Mammary epithelial cell (primary cell): ENCODE results near the gene PARP8.

Source experiments
- CTCF ChIP-seq, 2 donors: IDR thresholded peaks in 1 of 2; conservative IDR thresholded peaks in 1 of 2; 2 replicates each; pipeline ENCODE4 v1.5.1; 2011 to 2012; ENCODE audit warnings: inconsistent platforms in 2 of 2, low read length in 2 of 2, mild to moderate bottlenecking in 2 of 2, control low read depth in 1 of 2, low read depth in 1 of 2; ENCODE audit not compliant: insufficient read depth in 1 of 2; ENCODE audit errors: extremely low read depth in 1 of 2
- EZH2 ChIP-seq: IDR thresholded peaks from 2 replicates; pipeline ENCODE4 v1.6.1; 2012; ENCODE audit warnings: low read length, inconsistent platforms, borderline replicate concordance

- TF ChIP-seq EZH2: no peak
- TF ChIP-seq CTCF (conservative IDR thresholded peaks at IDR 0.05 in 1 of 2, IDR thresholded peaks at IDR 0.05 in 1 of 2; ENCODE audit: extremely low read depth in 1 of 2, insufficient read depth in 1 of 2, low read depth in 1 of 2, low read length in 2 of 2): no peak
Measured at GRCh38 chr5:50738864-50739263, 72.4 kb downstream of the PARP8 start.
